HEK293T (cell line): Measurements from ENCODE around the gene MAP2K7.

ENCODE experiments used
- ARNT ChIP-seq: fragments of 450-650 bp; IDR thresholded peaks from 2 replicates; pipeline ENCODE4 v1.6.1; 2017; ENCODE audit warnings: mild to moderate bottlenecking
- BHLHE40 ChIP-seq: fragments of 450-650 bp; IDR thresholded peaks from 2 replicates; pipeline ENCODE4 v1.6.1; 2016; ENCODE audit warnings: mild to moderate bottlenecking, moderate library complexity, borderline replicate concordance
- CTBP1 ChIP-seq: fragments of 450-650 bp; IDR thresholded peaks from 2 replicates; pipeline ENCODE4 v1.6.1; 2016; ENCODE audit warnings: borderline replicate concordance
- ELF4 ChIP-seq: fragments of 450-650 bp; IDR thresholded peaks from 2 replicates; pipeline ENCODE4 v1.6.1; 2017; ENCODE audit warnings: antibody characterized with exemption
- FOXA1 ChIP-seq: fragments of 450-650 bp; IDR thresholded peaks from 2 replicates; pipeline ENCODE4 v1.6.1; 2016; ENCODE audit warnings: mild to moderate bottlenecking
- FOXK2 ChIP-seq: fragments of 450-650 bp; IDR thresholded peaks from 2 replicates; pipeline ENCODE4 v1.6.1; 2016; ENCODE audit warnings: mild to moderate bottlenecking
- FOXM1 ChIP-seq: fragments of 450-650 bp; IDR thresholded peaks from 2 replicates; pipeline ENCODE4 v1.6.1; 2017; ENCODE audit warnings: mild to moderate bottlenecking, borderline replicate concordance
- HDGF ChIP-seq: fragments of 450-650 bp; IDR thresholded peaks from 2 replicates; pipeline ENCODE4 v1.6.1; 2017; ENCODE audit warnings: antibody characterized with exemption, borderline replicate concordance
- L3MBTL2 ChIP-seq: fragments of 450-650 bp; conservative IDR thresholded peaks from 2 replicates; pipeline ENCODE4 v1.6.1; 2016; ENCODE audit warnings: mild to moderate bottlenecking
- NFRKB ChIP-seq: fragments of 450-650 bp; IDR thresholded peaks from 2 replicates; pipeline ENCODE4 v1.6.1; 2016; ENCODE audit warnings: mild to moderate bottlenecking, moderate library complexity
- SP1 ChIP-seq: fragments of 450-650 bp; IDR thresholded peaks from 2 replicates; pipeline ENCODE4 v1.6.1; 2017
- SUZ12 ChIP-seq: fragments of 450-650 bp; IDR thresholded peaks from 2 replicates; pipeline ENCODE4 v1.6.1; 2016; ENCODE audit warnings: mild to moderate bottlenecking
- TARDBP ChIP-seq: fragments of 450-650 bp; IDR thresholded peaks from 2 replicates; pipeline ENCODE4 v1.6.1; 2016
- TF ChIP-seq, protein P1 (sequence below): fragments of 450-650 bp; IDR thresholded peaks from 2 replicates; pipeline ENCODE4 v1.6.1; 2016

DNA sequence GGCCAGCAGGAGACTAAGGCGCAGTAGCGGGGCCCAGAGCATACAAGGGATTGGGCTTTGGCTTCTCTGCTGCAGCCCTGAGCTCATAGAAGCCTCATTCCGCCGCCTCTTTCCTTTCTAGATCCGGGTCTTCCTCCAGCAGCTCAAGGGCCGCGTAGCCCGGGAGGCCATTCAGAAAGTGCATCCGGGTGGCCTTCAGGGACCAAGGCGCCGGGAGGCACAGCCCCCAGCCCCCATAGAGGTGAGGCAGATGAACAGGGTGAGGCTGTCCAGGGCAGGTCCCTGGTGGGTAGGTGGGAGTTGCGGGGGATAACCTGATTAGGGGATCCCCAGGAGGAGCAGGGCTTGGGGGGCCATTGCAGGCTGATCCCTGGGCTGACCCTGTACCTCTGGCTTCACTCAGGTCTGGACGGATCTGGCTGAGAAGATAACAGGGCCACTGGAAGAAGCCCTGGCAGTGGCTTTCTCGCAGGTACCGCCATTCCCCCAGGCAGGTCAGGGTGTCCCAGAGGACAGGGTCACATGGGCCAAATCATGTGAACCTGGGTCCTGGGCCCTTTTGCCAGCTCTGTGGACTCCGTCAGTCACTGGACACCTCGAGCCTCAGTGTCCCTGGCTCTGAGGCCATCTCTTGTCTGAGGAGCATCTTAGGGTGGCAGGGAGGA, 17.8 kb downstream of the MAP2K7 start:
- no peak for TF ChIP-seq FOXM1
- TF ChIP-seq FOXA1, result no peak
- no peak for TF ChIP-seq HDGF
- TF ChIP-seq, protein P1, sequence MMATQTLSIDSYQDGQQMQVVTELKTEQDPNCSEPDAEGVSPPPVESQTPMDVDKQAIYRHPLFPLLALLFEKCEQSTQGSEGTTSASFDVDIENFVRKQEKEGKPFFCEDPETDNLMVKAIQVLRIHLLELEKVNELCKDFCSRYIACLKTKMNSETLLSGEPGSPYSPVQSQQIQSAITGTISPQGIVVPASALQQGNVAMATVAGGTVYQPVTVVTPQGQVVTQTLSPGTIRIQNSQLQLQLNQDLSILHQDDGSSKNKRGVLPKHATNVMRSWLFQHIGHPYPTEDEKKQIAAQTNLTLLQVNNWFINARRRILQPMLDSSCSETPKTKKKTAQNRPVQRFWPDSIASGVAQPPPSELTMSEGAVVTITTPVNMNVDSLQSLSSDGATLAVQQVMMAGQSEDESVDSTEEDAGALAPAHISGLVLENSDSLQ, result no peak
- TF ChIP-seq FOXK2, result no peak
- TF ChIP-seq ARNT, result no peak
- no peak for TF ChIP-seq CTBP1
- no peak for TF ChIP-seq ELF4
- TF ChIP-seq SUZ12, result no peak
- no peak for TF ChIP-seq SP1
- no peak for TF ChIP-seq BHLHE40
- no peak for TF ChIP-seq TARDBP
- no peak for TF ChIP-seq NFRKB
- TF ChIP-seq L3MBTL2, result no peak
